Femur (tissue), 1 donor: ENCODE data around the gene SKI.

ENCODE experiments used
- DNase-seq: peaks from one replicate; pipeline ENCODE4 v3.0.0-alpha.2; 2017

Gene SKI

DNA sequence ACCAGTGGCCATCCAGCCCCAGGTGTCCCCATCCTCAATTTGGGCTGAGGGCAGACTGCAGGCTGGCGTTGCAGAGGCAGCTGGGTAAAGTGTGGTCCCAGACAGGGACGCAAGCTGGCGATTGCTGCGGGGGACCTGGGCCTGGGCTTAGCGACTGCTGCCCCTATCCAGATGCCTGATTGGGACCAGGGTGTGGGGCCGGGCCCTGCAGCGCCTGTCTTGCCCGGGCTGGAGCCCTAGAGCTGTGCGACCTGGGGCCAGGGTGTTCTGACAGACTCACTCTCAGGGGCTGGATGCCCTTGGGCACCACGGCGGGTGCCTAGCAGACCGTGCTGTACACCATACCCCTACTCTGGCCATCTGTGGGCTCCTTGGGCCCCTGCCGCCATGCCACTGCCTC lies 17.3 kb upstream of the SKI start:
- no peak for DNase-seq

DNA sequence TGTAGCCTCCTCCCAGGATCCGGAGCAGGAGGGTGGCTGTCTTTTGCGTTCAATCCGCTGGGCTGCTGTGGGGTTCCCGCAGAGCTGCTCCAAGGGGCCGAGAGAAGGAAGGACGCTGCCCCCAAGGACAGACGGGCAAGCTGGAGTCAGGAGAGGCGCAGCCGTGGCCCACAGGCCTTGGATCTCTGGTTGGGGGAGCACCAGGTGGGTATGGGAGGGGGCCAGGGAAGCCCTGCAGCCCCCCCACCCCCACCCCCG lies 15.9 kb upstream of the SKI start:
- no peak for DNase-seq

DNA sequence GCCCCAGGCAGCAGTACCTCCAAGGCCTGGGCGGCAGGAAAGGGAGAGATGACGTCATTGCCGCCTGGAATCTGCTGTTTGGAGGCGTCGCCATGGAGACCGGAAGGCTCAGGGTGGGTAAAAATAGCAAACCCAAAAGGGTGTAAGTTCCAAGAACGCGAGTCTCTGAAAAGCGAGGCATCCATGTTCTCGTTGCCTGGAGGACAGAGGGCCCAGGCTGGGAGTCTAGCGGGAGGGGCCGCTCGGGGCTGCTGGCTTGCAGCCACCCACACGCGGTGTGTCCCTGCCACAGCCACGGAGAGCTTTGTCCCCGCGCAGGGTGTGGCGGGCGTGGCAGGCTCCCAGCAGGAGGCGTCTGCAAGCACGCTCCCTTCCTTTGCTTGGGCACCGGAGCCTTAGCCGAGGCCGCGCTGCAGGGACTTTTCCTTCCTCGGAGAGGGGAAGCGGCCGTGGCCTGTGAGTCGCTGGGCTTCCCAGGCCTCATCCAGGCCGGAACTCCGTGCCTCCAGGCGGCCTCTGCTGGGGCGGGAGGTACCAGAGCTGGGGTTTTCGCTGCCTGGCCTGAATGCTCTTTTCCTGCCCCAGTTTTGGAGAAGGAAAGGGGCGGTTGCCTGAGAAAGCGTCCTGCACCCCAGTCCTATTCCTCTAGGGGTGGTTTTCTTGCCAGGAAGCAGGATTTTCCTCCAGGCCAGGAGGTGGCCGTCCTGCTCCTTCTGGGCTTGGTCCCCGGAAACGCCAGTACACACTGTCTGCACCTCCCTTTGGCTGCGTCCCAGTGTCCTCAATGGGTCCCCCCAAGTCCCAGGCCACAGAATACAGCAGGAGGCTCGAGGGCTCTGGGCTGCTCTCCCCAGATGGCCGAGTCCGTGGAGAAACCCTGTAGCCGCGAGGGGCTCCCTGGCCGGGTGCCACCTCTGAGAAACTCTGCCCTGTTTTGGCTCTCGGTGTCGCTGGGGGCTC lies 15.3 kb upstream of the SKI start:
- DNase-seq = peak; percentile 96

DNA sequence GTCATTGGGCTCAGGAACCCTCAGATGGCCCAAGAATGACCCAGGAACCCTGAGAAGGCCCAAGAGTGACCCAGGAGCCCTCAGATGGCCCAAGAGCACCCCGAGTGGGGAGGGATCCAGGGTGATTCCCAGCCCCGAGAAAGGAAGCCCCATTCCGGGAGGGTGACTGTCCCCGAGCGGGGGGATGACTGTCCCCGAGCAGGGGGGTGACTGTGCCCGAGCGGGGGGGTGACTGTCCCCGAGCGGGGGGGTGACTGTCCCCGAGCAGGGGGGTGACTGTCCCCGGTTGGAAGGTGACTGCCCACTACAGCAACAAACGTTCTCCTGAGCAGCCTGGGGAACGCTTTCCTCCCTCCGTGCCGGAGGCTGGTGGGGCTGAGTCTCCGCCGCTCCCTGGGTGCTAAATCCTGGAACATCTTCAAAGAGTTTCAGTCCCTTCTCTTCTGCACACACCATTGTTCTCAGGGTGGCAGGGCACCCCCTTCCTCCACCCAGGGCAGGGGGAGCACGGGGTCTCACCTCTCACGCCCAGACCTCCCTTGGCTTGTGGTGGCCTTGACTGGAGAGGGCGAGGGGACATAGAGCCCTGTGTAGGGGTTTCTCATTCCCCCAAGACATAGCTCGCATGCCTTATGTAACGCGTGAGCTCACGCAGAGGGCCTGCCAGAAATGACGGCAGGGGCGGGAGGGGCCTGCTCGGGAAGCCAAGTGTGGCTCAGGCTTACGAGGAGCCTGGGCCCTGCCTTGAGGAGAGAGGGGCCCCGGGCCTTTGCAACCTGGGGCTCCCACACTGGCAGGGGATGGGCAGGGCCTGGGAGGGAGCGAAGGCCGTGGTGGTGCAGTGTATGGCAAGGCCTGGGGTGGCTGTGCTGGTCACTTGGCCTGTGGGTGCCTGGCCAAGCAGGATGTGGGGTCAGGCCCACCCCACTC lies 14.3 kb upstream of the SKI start:
- peak; percentile 93 for DNase-seq

DNA sequence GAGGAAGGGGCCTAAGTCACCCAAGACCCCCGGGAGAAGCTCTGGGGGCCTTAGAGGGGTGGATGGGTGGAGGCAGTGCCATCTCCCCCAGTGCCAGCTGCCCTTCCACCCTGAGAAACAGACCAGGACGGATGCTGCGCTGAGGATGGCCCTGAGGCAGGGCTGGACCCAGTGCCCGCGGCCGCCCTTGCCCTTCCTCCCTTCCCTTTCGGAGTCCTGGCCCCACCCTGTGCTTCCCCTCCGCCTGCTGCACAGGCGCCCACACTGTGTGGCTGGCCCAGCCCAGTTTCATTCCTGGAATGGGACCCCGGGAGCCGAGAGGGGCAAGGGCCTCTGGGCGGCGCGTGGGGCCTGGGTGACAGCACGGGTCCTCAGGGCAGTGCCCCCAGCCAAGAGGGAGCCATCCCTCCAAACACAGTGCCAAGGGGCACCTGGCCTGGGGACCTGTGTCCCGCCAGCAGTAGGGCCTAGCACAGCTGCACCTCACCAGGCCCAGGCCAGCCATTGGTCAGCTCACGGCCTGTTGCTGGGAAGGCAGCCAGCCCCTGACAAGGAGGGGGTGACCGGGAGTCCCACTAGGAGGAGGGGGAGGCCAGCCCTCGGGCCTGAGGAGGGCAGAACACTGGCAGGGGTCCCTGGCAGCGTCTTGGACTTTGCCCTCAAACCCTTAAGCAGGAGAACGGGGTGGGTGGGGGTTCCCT lies 13.4 kb upstream of the SKI start:
- DNase-seq = peak; percentile 84

DNA sequence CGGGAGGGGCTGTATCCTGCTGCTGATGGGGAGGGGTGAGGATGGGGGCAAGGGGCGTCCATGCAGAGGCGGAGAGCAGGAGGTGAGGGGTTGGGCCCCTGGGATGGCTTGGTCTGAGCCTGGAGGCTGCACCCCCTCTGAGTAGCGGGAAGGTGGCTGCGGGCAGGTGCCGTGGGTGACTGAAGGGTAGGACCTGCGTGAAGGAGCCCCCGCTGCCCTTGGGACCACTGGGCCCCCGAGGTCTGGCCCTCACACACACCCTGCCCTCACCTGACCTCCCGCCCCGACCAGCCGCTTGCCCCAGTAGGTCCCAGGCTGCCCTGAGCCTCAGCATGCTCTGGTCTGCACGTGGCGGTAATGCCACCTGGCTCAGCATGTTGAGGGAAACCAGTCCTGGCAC lies 12.8 kb upstream of the SKI start:
- no peak for DNase-seq

DNA sequence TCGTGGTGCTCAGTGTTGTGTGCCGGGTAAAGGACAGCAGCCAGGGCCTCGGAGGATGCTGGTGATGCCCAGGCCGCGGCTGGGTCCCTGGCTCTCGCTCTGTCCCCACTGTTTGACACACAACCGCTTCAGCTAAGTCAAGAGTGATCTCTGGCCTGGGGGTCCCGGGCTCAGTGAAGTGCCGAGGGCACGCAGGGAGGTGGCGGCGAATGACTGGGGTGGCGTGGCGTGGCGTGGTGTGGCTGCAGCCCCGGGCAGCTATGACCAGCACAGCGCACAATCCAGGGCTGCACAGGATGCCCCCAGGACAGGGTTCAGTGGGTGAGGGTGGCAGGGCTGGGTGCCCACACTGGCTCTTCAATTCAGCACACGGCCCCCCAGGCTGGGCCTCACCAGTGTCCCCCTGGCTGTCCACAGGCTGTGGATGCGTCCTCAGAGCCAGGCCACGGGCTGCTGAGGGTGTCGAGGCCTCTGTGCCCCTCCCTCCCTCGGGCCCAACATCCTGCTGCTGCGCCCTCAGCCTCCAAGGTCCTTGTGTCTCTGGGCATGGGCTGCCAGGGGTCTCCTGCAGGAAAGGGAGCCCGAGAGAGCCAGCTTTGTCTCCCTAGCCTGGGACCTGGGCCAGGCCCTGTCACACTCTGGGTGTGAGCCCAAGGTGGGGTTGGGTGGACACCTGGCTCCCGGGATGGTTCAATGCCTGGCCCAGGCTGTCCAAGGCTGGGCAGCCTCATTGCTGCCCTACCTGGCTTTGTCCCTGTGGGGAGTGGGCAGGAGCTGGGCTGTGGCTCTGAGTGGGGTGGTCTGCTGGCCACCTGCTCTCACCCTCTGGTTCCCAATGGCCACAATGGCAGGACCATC lies 12.0 kb upstream of the SKI start:
- no peak for DNase-seq

DNA sequence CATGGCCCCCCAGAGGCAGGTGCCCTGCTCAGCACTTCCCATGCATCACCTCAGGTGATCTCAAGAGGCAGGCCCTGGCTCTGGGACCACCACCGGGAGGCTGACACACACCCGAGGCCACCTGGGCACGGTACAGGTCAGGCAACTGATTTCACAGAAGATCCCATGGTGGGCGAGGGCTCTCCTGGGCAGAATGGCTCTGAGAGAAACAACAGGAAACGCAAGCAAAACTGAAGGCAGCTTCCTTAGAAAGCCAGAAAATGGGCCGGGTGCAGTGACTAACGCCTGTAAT lies 11.4 kb upstream of the SKI start:
- DNase-seq = no peak

DNA sequence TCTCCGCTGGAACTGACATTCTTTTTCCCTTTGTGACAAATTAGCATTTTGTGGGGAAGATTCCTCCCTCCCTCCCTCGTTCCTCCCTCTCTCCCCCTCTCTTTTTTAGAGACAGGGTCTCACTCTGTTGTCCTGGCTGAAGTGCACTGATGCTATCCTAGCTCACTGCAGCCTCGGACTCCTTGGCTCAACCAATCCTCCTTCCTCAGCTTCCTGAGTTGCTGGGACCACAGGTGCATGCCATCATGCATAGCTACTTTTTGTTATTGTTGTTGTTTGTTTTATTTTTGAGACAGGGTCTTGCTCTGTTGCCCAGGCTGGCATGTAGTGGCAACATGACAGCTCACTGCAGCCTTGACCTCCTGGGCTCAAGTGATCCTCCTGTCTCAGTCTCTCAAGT lies 6.8 kb upstream of the SKI start:
- DNase-seq = no peak

DNA sequence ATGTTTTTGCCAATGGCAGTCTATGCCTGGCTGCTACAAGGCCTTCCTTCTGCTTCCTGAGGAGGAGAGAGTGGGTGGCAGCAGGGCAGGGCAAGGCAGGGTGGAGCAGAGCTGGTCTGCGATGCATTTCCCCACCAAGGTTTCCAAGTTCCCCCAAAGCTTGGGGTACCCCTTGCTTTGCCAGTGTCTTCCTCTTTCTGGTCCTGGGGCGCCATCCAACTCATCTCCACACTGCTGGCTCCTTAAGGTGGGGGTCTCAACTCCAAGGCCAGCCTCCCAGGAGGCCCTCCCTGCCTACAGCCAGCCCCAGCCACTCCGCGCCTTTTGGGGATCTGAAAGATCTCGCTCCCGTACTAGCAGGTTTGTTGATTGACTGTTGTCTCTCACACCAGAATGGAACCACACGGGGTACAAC lies 3.9 kb upstream of the SKI start:
- DNase-seq = peak; percentile 18

DNA sequence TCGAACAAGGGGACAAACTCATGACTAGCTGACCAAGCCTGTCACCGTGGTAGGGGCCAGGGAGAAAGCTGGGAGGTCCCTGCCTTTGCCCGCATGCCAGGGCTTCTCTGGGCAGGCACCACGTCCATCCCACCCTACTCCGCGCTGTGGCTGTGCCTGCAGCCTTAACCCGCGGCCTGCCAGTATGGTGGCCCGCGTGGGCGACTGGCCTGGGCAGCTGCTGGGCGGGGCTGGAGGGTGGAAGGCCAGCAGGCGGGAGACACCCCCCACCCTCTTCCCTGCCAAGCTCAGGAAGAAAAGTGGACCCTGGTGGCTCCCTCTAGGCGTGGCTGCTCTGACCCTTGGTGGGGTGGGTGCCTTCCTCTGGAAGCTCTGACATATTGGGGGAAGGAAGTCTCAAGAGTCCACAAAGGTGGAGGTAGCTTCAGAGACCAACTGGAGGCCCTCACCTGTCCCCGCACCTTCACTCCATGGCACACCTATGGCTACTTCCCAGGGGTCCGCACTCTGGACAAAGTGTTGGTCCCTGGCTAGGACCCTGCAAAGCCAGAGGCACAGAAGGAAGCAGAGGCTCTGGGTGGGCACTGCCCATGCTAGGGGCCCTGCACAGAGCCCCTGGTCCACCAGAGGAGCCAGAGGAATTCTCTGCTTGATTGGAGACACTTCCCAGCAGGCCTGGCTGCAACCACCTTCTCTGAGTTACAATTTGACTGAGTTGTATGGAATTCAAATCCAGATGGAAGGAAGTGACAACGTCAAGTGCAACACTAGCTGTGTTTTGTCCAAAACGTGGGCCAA lies 3.3 kb upstream of the SKI start:
- DNase-seq = peak; percentile 28

DNA sequence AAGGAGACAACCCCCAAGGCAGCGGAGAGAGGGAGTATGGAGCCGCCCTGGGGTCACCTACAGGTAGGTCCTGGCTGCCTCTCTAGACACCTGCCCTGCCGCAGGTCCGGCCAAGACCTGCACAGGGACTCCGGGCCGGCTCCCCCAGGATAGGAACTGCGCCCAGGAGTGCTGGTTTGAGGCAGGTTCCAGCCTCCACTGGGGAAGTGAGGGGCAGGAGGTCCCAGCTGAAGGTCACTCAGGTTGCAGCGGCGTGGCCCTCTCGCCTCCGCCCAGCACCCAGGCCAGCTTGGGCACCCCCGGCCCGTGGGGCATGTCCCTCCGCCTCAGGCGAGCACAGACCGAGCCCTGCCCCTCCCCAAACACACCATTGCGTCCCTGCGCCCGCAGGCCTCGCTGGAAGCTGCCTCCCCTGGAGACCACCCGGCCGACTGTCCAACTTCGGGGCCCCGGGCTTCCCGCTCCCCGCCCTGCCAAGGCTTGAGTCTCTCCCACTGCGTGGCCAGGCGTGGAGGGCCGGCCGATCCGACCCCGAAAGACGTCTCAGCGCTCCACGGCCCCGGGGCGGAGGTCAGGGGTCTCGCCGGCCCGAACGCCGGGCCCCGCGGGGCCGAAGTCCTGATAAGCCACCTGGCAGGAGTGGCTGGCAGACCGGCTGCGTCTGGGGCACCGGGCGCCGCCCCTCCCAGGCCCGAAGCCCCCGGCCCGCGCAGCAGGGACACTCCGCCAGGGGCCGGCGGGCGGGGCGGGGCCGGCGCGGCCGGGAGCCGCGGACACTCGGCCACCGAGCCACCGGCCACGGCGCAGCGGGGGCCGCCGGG lies 1.4 kb upstream of the SKI start:
- peak; percentile 51 for DNase-seq

DNA sequence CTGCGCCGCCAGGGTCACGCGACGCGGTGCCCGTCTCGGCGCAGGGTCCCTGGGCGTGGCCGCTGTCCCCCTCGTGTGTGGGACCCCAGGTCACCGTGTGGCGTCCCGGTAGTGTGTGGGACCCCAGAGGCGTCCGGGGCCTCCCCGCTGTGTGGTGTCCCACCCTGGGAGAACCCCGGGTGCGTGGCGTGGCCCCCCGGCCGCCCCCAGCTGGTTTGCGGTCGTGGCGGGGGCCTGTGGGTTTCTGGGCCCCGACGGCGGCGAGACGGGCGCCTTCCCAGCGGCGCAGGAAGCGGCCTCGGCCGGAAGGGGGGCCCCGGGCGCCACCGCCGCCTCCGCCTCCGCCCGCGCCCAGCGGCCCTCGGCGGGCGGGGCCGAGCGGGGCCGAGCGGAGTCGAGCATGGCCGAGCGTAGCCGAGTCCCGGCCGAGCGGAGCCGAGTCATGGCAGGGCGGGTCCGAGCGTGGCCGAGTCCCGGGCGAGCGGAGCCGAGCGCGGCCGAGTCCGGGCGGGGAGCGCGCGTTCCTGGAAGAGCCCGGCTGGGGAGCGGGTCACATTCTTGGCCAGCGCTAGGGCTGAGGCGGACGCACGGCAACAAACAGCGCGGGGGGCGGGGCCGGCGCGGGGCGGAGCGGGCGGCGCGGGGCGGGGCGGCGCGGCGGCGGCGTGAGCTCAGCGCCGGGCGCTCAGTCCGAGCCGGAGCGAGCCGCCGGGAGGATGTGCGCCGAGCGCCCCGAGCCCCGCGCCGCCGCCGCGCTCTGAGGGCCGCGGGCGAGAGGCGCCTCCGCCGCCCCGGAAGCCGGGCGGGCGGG lies 568 bp upstream of the SKI start:
- DNase-seq = peak; percentile 99

DNA sequence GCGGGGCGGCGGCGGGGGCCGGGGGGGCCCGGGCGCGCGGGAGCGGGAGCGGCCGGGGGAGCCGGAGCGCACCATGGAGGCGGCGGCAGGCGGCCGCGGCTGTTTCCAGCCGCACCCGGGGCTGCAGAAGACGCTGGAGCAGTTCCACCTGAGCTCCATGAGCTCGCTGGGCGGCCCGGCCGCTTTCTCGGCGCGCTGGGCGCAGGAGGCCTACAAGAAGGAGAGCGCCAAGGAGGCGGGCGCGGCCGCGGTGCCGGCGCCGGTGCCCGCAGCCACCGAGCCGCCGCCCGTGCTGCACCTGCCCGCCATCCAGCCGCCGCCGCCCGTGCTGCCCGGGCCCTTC lies 546 bp downstream of the SKI start:
- DNase-seq = peak; percentile 49

DNA sequence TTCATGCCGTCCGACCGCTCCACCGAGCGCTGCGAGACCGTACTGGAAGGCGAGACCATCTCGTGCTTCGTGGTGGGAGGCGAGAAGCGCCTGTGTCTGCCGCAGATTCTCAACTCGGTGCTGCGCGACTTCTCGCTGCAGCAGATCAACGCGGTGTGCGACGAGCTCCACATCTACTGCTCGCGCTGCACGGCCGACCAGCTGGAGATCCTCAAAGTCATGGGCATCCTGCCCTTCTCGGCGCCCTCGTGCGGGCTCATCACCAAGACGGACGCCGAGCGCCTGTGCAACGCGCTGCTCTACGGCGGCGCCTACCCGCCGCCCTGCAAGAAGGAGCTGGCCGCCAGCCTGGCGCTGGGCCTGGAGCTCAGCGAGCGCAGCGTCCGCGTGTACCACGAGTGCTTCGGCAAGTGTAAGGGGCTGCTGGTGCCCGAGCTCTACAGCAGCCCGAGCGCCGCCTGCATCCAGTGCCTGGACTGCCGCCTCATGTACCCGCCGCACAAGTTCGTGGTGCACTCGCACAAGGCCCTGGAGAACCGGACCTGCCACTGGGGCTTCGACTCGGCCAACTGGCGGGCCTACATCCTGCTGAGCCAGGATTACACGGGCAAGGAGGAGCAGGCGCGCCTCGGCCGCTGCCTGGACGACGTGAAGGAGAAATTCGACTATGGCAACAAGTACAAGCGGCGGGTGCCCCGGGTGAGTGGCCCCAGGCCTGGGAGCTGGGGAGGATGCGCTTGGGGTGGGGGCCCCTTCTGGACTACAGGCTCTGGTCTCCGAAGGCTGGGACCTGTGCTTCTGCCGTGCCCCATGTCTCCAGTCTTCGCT lies 1.1 kb downstream of the SKI start:
- DNase-seq = peak; percentile 79

DNA sequence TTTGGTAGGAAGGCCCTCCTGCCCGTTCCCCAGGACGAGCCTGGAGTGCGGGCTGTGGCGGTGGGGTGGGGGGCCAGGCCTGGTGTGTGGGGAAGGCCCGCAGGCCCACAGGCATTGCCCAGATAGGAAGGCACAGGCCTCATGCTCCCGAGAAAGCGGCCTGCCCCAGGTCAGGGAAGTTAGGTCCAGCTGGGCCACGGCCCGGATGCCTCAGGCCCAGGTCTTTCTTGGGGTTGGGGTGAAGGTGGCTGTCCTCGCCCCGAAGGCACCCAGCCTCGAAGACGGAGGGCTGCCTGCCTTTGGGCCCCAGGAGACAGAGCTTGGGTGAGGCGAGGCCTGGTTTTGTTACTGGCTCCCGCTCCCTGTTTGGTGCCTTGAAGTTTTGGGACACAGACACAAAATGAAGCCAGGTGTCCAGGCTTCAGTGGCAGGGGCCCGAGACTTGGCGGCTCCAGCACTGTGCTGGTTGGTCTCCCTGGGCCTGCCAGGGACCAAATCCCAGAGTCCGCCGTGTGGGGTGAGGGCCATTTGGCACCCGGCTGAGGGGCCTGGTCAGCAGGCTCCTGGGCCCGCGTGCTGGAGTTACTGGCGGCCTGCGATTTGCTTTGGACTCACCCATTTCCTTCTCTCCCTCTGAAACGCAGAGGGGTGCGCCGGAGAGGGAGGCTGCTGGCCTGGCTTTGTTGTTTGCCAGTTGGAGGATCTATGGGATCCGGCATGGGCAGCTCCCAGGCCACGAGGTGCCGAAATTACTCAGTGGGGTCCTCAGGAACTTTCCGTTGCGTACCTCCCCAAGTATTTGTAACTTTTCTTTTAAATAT lies 2.0 kb downstream of the SKI start:
- DNase-seq = peak; percentile 57

DNA sequence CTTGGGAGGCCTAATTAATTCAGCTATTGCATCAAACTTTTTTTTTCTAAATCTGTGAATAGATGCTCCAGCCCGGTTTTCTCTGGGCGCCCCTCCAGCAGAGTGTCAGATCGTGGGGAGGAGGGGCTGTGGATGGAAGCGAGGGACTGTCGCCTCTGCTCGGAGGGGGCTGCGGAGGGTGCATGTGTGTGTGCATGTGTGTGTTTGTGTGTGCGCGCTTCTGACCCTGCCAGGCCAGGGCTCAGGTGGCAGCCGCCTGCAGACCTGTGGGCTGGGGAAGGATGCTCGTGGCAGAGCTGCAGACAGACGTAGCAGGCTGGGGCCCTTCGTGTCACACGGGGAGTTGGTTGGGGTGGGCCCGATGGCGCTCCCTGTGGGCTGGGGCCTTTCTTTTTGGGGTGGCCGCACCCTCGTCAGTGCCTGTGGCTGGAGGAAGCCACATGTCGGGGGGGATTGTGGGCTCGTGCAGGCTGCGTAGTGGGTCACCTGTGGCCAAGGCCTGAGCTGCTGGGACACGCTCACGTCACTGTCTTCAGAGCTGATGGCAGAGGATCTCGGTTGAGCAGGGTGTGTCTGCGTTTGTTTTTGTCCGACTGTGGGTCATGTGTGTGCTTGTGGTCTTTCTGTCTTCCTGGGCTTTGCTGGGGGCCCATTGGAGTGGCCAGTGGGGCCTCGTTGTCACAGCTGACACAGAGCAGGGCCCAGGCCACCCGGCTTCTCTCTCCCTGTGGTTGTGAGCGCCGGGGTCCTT lies 2.8 kb downstream of the SKI start:
- DNase-seq = peak; percentile 48
